ENCODE measurements around the gene NUDT15.

NUDT15 gene

DNA sequence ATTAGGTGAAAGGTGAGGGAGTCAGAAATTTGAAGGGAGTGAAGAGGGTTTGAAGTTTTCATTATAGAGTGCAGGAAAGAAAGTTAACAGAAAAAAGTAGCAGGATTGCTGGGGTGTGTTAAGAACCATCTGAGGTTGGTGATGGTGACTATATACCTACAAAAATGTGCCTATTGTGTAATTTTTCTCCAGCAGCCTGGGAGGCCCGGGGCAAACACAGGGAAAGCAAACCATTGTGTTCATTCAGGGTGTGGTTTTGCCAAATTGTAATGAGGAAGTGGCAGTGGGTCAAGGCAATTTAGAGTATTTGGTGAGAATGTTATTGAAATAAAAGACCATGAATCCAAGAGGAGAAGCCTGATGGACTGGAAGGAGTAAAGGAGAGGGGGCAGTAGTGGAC lies 28.2 kb upstream of the NUDT15 start:
- peaks cover 4% of the 10 kb centered on the region for H3K9me3 Mint-ChIP-seq
- H3K36me3 Mint-ChIP-seq (ENCODE audit: low read depth), result peaks cover 44% of the 10 kb centered on the region
- H3K27ac Mint-ChIP-seq, result no peak overlapping the region
- peaks cover 34% of the 10 kb centered on the region for H3K4me1 Mint-ChIP-seq
- peak overlapping the region; percentile 24 for H3K4me3 Mint-ChIP-seq
- DNase-seq, result no peak
- peaks cover 4% of the 10 kb centered on the region for H3K27me3 Mint-ChIP-seq (ENCODE audit: low read depth, poor library complexity)
- TF ChIP-seq, protein P1, sequence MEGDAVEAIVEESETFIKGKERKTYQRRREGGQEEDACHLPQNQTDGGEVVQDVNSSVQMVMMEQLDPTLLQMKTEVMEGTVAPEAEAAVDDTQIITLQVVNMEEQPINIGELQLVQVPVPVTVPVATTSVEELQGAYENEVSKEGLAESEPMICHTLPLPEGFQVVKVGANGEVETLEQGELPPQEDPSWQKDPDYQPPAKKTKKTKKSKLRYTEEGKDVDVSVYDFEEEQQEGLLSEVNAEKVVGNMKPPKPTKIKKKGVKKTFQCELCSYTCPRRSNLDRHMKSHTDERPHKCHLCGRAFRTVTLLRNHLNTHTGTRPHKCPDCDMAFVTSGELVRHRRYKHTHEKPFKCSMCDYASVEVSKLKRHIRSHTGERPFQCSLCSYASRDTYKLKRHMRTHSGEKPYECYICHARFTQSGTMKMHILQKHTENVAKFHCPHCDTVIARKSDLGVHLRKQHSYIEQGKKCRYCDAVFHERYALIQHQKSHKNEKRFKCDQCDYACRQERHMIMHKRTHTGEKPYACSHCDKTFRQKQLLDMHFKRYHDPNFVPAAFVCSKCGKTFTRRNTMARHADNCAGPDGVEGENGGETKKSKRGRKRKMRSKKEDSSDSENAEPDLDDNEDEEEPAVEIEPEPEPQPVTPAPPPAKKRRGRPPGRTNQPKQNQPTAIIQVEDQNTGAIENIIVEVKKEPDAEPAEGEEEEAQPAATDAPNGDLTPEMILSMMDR (IDR thresholded peaks at IDR 0.05), result no peak

DNA sequence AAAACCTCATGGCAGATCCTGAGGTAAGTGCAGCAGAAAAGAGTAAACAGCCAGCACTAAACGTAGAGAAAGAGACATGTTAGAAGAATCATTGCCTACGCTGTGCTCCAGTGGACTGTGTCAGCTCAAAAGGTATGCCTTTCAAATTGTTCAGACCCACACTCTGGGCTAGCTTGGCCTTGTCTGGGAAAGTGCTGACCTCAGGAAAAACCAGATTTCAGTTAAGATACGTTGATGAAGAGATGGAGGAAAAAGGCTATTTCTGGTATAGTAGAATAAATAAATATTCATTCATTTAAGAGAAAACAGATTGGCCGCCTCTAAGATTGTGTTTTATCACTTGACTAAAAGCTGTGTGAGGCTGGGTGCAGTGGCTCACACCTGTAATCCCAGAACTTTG lies 26.8 kb upstream of the NUDT15 start:
- TF ChIP-seq, protein P1 (IDR thresholded peaks at IDR 0.05), result no peak
- Mint-ChIP-seq H3K27ac (peak overlapping the region; percentile 97), H3K27me3 (ENCODE audit: low read depth, poor library complexity) (peaks cover 4% of the 10 kb centered on the region), H3K4me3 (no peak overlapping the region), H3K9me3 (peaks cover 4% of the 10 kb centered on the region), H3K4me1 (peaks cover 28% of the 10 kb centered on the region), H3K36me3 (ENCODE audit: low read depth) (peaks cover 48% of the 10 kb centered on the region)
- DNase-seq, result no peak

DNA sequence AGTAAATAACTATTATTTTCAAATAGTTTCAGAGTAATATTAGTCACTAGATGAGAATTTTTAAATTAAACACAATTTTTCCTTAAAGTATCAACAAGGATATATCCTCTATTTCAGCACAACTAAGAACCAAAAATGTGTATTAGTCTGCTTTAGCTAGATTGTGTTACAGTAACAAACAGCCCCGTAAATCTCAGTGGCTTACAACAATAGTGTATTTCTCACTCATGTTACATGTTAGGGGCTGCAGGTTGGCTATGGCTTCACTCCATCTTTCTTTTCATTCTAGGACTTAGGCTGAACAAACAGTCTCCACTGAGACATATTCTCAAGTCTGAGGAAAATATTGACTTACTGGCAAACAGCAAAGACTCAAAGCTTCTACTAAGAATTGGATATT lies 24.9 kb upstream of the NUDT15 start:
- peaks cover 28% of the 10 kb centered on the region for H3K4me1 Mint-ChIP-seq
- TF ChIP-seq, protein P1 (IDR thresholded peaks at IDR 0.05), result no peak
- peaks cover 48% of the 10 kb centered on the region for H3K36me3 Mint-ChIP-seq (ENCODE audit: low read depth)
- H3K9me3 Mint-ChIP-seq, result peaks cover 4% of the 10 kb centered on the region
- no peak overlapping the region for H3K4me3 Mint-ChIP-seq
- H3K27ac Mint-ChIP-seq, result no peak overlapping the region
- H3K27me3 Mint-ChIP-seq (ENCODE audit: low read depth, poor library complexity), result peaks cover 4% of the 10 kb centered on the region
- DNase-seq, result no peak

DNA sequence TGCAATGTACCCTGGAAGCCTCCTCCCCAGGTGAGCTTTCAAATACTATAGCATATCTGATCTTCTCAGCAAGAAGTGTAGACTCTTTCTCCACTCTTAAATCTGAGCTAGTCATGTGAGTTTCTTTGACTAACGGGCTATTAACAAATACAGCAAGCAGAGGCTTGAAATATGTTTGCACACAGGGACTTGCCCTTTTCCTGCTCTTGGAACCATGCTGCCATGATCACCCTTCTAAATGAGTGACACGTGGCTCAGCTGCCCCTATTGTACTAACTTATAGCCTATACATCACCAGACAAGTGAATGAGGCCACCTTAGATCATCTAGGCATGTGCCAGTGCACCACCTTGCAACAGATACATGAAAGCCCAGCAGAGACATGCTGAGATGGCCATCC lies 23.2 kb upstream of the NUDT15 start:
- H3K4me3 Mint-ChIP-seq, result no peak overlapping the region
- no peak overlapping the region for H3K27ac Mint-ChIP-seq
- peaks cover 3% of the 10 kb centered on the region for H3K27me3 Mint-ChIP-seq (ENCODE audit: low read depth, poor library complexity)
- H3K9me3 Mint-ChIP-seq, result peaks cover 8% of the 10 kb centered on the region
- peaks cover 21% of the 10 kb centered on the region for H3K4me1 Mint-ChIP-seq
- TF ChIP-seq, protein P1 (IDR thresholded peaks at IDR 0.05), result no peak
- peaks cover 41% of the 10 kb centered on the region for H3K36me3 Mint-ChIP-seq (ENCODE audit: low read depth)
- no peak for DNase-seq

DNA sequence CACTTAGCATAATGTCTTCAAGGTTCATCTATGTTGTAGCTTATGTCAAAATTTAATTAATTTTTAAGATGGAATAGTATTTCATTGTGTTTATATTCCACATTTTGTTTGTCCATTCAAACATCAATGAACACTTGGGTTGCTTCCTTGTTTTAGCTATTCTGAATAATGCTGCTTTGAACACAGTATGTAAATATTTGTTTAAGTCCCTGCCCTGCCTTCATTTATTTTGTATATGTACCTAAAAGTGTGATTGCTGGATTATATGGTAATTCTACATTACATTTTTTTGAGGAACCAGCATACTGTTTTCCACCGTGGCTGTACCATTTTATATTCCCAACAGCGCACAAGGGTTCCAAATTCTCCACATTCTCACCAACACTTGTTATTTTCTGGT lies 18.9 kb upstream of the NUDT15 start:
- peaks cover 3% of the 10 kb centered on the region for H3K27me3 Mint-ChIP-seq (ENCODE audit: low read depth, poor library complexity)
- TF ChIP-seq, protein P1 (IDR thresholded peaks at IDR 0.05), result no peak
- peaks cover 26% of the 10 kb centered on the region for H3K9me3 Mint-ChIP-seq
- H3K36me3 Mint-ChIP-seq (ENCODE audit: low read depth), result peaks cover 40% of the 10 kb centered on the region
- no peaks in the 10 kb centered on the region for H3K4me1 Mint-ChIP-seq
- H3K27ac Mint-ChIP-seq, result no peak overlapping the region
- DNase-seq, result no peak
- no peak overlapping the region for H3K4me3 Mint-ChIP-seq

DNA sequence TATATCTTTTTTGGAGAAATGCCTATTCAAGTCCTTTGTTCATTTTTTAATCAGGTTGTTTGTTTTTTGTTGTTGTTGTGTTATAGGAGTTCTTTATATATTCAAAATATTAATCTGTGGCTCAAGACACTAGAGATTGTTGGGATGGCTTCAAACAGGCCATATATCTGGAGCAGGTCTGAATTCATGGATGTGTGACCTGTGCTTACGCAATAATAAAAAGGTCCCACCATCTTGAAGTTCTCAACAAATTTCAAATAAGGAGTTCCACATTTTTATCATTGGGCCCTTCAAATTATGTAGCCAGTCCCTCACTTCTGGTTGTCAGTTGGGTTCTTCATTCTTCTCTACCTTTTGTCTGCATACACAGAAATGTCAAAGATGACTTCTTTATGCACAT lies 17.7 kb upstream of the NUDT15 start:
- no peak overlapping the region for H3K4me3 Mint-ChIP-seq
- no peak overlapping the region for H3K27ac Mint-ChIP-seq
- TF ChIP-seq, protein P1 (IDR thresholded peaks at IDR 0.05), result no peak
- H3K27me3 Mint-ChIP-seq (ENCODE audit: low read depth, poor library complexity), result peaks cover 3% of the 10 kb centered on the region
- H3K4me1 Mint-ChIP-seq, result no peaks in the 10 kb centered on the region
- DNase-seq, result no peak
- H3K9me3 Mint-ChIP-seq, result peaks cover 36% of the 10 kb centered on the region
- peaks cover 43% of the 10 kb centered on the region for H3K36me3 Mint-ChIP-seq (ENCODE audit: low read depth)

Measured in nephron progenitor cell (in vitro differentiated cells).